Keratinocyte (primary cell): ENCODE measurements around the gene SHC1.

Experiments used
- CTCF ChIP-seq, 3 experiments: IDR thresholded peaks in 1 of 3; conservative IDR thresholded peaks in 1 of 3; optimal IDR thresholded peaks in 1 of 3; 2 replicates in 2 of 3; 3 replicates in 1 of 3; pipeline versions ENCODE3 to v1.5.1; 2011; ENCODE audit warnings: low read length in 3 of 3, mild to moderate bottlenecking in 3 of 3, moderate library complexity in 2 of 3, control low read depth in 1 of 3, inconsistent platforms in 1 of 3; ENCODE audit not compliant: insufficient read depth in 2 of 3; ENCODE audit errors: extremely low read depth in 1 of 3
- EZH2 ChIP-seq: IDR thresholded peaks from one replicate; pipeline ENCODE4 v1.6.1; 2012; ENCODE audit warnings: inconsistent platforms, mild to moderate bottlenecking, low read length, moderate library complexity

- no peak for TF ChIP-seq CTCF (optimal IDR thresholded peaks at IDR 0.05 in 1 of 3, IDR thresholded peaks at IDR 0.05 in 1 of 3, conservative IDR thresholded peaks at IDR 0.05 in 1 of 3; ENCODE audit: extremely low read depth in 1 of 3, insufficient read depth in 2 of 3, low read length in 3 of 3)
- TF ChIP-seq EZH2: no peak
Observed at GRCh38 chr1:155006601-155007101, 36.1 kb upstream of the SHC1 start.
